HG02840 (cell line): Measurements from ENCODE around the gene SAE1.
"Not testable (repeated sequence)": the region's sequence is repeated elsewhere in the genome, so short reads cannot be mapped to it uniquely, and the experiment has no call there.

Source experiments
- ATAC-seq: cut with Tn5 transposase; IDR thresholded peaks from one replicate; pipeline ENCODE4 v1.9.1; 2021; ENCODE audit warnings: mild to moderate bottlenecking, moderate library complexity, moderate number of reproducible peaks; ENCODE audit not compliant: unreplicated experiment, low FRiP score

SAE1 gene

GRCh38 chr19:47125669-47125938, 5.0 kb upstream of the SAE1 start:
- ATAC-seq, result no peak

DNA sequence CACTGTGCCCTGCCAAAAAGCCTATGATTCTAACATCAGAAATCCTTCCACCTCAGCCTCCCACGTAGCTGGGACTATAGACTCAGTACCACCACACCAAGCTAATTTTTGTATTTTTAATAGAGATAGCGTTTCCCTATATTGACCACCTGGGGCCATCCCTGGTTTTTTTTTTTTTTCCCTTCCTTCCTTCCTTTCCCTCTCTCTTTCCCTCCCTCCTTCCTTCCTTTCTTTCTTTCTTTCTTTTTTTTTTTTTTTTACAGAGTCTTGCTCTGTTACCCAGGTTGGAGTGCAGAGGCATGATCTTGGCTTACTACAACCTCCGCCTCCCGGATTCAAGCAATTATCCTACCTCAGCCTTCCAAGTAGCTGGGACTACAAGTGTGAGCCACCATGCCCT, 1.1 kb upstream of the SAE1 start:
- ATAC-seq, result no peak

- no peak for ATAC-seq
Observed at GRCh38 chr19:47130120-47130588, 481 bp upstream of the SAE1 start.

- no peak for ATAC-seq
Observed at GRCh38 chr19:47132194-47132852, 1.7 kb downstream of the SAE1 start.

DNA sequence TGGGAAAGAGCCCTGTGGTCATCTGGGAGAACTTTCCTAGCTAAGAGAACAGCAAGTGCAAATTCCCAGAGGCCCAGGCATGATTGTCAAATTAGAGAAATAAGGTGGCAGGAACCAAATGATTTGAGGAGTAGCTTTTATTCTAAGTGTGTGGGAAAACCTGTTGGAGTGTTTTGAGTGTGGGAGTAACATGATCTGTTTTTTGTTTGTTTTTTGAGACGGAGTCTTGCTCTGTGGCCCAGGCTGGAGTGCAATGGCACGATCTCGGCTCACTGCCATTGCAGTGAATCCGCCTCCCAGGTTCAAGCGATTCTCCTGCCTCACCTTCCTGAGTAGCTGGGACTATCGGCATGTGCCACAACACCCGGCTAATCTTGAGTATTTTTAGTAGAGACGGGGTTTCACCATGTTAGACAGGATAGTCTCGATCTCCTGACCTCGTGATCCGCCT, 2.4 kb downstream of the SAE1 start:
- ATAC-seq, result no peak

DNA sequence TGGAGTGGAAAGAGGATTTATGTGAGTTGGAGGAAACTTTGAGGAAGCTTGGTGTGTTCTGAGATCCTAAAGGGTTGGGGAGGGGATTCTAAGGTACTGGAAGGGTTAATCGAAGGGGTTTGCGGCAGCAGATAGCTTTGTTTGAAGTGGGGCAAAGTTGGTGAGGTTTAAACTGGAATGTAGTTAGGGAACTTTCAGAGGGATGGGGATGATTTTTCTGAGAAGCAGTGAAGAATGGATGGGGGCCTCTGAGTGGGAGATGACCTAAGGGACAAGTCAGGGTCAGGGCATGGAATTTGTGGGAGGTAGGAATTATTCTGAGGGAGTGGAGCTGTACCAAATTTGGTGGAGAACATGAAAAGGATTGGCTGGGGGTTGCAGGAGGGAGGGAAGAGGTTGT, 3.9 kb downstream of the SAE1 start:
- ATAC-seq, result no peak

GRCh38 chr19:47135156-47135555, 4.5 kb downstream of the SAE1 start:
- ATAC-seq, result no peak

- not testable (repeated sequence) for ATAC-seq
Observed at GRCh38 chr19:47141252-47141651, 10.6 kb downstream of the SAE1 start.

GRCh38 chr19:47141695-47142094, 11.1 kb downstream of the SAE1 start:
- ATAC-seq, result no peak

- ATAC-seq, result no peak
Observed at GRCh38 chr19:47142779-47143178, 12.1 kb downstream of the SAE1 start.

GRCh38 chr19:47143322-47144073, 12.9 kb downstream of the SAE1 start:
- ATAC-seq, result no peak

GRCh38 chr19:47144630-47145029, 14.0 kb downstream of the SAE1 start:
- ATAC-seq, result no peak

DNA sequence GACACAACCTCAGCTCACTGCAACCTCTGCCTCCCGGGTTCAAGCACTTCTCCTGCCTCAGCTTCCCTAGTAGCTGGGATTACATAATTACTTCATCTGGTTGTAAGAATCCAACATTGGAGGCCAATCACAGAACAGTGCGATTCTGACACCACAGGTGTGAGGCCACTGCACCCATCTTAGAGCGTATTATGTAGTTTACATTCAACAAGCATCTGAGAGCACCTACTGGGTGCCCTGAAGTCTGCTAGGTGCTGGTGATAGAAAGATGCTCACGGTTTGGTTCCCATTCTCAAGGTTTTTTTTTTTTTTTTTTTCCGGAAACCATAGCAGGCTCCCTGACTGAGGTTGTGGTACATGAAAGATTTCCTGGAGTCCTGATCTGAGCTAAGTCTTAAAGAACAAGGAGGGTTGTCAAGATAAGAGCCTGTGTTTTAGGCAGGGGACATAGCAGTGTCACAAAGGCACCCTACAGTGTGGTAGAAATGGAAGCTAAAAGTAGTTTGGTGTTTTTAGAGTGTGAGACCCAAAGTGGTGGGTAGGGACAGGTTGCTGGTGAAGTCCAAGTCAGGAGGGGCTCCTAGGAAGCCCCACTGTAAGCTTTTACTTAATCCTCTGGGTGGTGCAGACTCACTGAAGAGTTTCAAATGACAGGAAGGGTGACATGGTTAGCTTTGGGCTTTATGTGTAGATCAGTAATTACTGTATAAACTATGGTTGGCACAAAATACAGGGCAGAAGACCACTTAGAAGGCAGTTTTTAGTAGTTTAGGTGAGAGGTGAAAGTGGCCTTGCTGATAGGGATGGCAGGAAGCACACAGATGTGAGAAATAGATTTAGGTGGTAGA, 15.2 kb downstream of the SAE1 start:
- ATAC-seq, result no peak

DNA sequence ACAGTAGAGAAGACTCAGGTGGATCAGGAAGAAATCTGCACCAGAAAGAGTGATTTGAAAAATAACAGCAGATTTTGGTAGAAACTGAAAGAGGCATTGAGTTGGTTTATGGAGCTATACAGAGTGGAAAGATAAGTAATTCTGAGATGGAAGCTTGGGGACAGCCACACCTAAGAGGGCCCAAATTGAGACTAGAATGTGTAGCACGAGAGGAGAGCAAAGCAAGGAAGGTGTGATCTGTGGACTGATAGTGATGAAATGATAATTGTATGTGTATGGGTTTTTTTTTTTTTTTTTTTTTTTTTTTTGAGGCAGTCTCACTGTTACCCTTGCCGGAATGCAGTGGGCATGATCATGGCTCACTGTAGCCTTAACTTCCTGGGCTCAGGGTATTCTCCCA, 16.3 kb downstream of the SAE1 start:
- ATAC-seq, result no peak

- no peak for ATAC-seq
Observed at GRCh38 chr19:47151627-47152026, 21.0 kb downstream of the SAE1 start.

DNA sequence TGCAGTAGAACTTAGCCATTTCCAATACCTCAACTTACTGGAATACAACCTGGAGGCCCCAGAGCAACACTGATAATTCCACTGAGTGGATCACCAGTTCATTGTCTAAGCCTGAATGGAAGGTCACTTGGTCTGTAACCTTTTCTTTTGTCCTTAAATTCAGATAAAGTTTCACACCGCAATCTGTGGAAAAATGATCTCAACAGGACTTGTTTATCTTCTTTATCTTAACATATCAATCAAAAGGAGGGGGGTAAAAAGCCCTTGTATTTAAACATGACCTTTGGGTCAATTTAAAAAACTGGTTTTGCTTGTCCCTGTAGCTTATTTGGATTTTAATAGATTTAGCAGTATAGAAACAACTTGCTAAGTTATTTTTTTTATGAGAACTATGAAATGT, 21.6 kb downstream of the SAE1 start:
- ATAC-seq, result no peak

GRCh38 chr19:47152632-47153031, 22.0 kb downstream of the SAE1 start:
- ATAC-seq, result no peak

GRCh38 chr19:47153266-47153665, 22.6 kb downstream of the SAE1 start:
- ATAC-seq, result no peak

DNA sequence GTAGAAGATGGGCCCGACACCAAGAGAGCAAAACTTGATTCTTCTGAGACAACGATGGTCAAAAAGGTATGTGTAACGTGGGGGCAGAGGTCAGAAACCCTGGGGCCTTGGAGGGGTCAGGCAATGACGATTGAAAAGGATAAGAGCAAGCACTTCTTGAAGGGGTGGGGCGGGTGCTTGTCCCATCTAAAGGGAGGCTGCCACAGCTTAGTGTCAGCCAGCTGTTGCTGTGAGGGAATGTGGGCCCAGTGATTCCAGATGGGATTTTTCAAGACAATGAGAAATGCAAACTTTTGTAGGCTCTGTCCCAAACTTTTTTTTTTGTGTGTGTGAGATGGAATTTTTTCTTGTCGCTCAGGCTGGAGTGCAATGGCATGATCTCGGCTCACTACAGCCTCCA, 24.5 kb downstream of the SAE1 start:
- ATAC-seq, result no peak

- no peak for ATAC-seq
Observed at GRCh38 chr19:47156861-47157430, 26.3 kb downstream of the SAE1 start.
